Liver (tissue), 9 donors: ENCODE data around the gene TGFBR1. TPM values are rescaled to one million over a fixed set of nuclear protein-coding genes. Genes with fewer than 3 reads are reported as not detected.

Experiments used
- DNase-seq: peaks from one replicate; pipeline ENCODE4 v3.0.0-alpha.2; 2017; ENCODE audit warnings: low spot score
- H3K27ac ChIP-seq, 2 donors: one replicate each; pipeline ENCODE4 v1.7.0; 2013; ENCODE audit warnings: inconsistent platforms in 2 of 2, low read length in 2 of 2, control low read depth in 1 of 2, low read depth in 1 of 2, mild to moderate bottlenecking in 1 of 2
- H3K27me3 ChIP-seq, 4 donors: one replicate each; pipeline versions ENCODE4 v1.6.1 to v1.7.0; 2013; ENCODE audit warnings: low read length in 3 of 4, inconsistent platforms in 1 of 4, mild to moderate bottlenecking in 1 of 4, moderate library complexity in 1 of 4; ENCODE audit not compliant: control insufficient read depth in 4 of 4, insufficient read depth in 4 of 4
- H3K36me3 ChIP-seq, 4 donors: one replicate each; pipeline versions ENCODE4 v1.6.1 to v1.7.0; 2013; ENCODE audit warnings: low read length in 3 of 4, mild to moderate bottlenecking in 3 of 4, low read depth in 1 of 4, moderate library complexity in 1 of 4; ENCODE audit not compliant: control insufficient read depth in 4 of 4, insufficient read depth in 3 of 4
- H3K4me1 ChIP-seq, 4 donors: one replicate each; pipeline versions ENCODE4 v1.6.1 to v1.7.0; 2013; ENCODE audit warnings: low read length in 3 of 4, mild to moderate bottlenecking in 3 of 4, moderate library complexity in 1 of 4; ENCODE audit not compliant: control insufficient read depth in 4 of 4, insufficient read depth in 4 of 4
- H3K4me3 ChIP-seq, 3 donors: one replicate each; pipeline versions ENCODE4 v1.6.1 to v1.7.0; 2013; ENCODE audit warnings: low read length in 3 of 3, control low read depth in 1 of 3, low read depth in 1 of 3, mild to moderate bottlenecking in 1 of 3
- H3K9ac ChIP-seq, 2 donors: one replicate each; pipeline ENCODE4 v1.7.0; 2013; ENCODE audit warnings: low read length in 2 of 2, mild to moderate bottlenecking in 2 of 2, moderate library complexity in 2 of 2, control low read depth in 1 of 2, low read depth in 1 of 2
- H3K9me3 ChIP-seq, 4 donors: one replicate each; pipeline versions ENCODE4 v1.6.1 to v1.7.0; 2013; ENCODE audit warnings: low read length in 3 of 4; ENCODE audit not compliant: control insufficient read depth in 4 of 4
- ATF3 ChIP-seq: IDR thresholded peaks from 2 replicates; pipeline ENCODE4 v1.6.1; 2016; ENCODE audit warnings: antibody characterized with exemption
- EGR1 ChIP-seq, 2 donors: IDR thresholded peaks; 2 replicates each; pipeline ENCODE4 v1.6.1; 2016 to 2018; ENCODE audit warnings: antibody characterized with exemption in 2 of 2, low read depth in 2 of 2
- FOXA1 ChIP-seq: IDR thresholded peaks from 2 replicates; pipeline ENCODE4 v1.6.1; 2016; ENCODE audit warnings: antibody characterized with exemption
- FOXA2 ChIP-seq: IDR thresholded peaks from 2 replicates; pipeline ENCODE4 v1.6.1; 2016; ENCODE audit warnings: antibody characterized with exemption
- GABPA ChIP-seq, 2 donors: IDR thresholded peaks in 1 of 2; conservative IDR thresholded peaks in 1 of 2; 2 replicates each; pipeline ENCODE4 v1.6.1; 2016; ENCODE audit warnings: antibody characterized with exemption in 2 of 2, mild to moderate bottlenecking in 1 of 2, moderate library complexity in 1 of 2
- HNF4A ChIP-seq, 2 donors: conservative IDR thresholded peaks; 2 replicates each; pipeline ENCODE4 v1.6.1; 2016; ENCODE audit warnings: antibody characterized with exemption in 2 of 2, mild to moderate bottlenecking in 2 of 2
- HNF4G ChIP-seq: IDR thresholded peaks from 2 replicates; pipeline ENCODE4 v1.6.1; 2016; ENCODE audit warnings: antibody characterized with exemption
- JUND ChIP-seq, 2 donors: IDR thresholded peaks; 2 replicates each; pipeline ENCODE4 v1.6.1; 2016; ENCODE audit warnings: antibody characterized with exemption in 2 of 2
- RXRA ChIP-seq, 2 donors: IDR thresholded peaks; 2 replicates each; pipeline ENCODE4 v1.6.1; 2017 to 2018; ENCODE audit warnings: antibody characterized with exemption in 2 of 2, mild to moderate bottlenecking in 1 of 2
- YY1 ChIP-seq: IDR thresholded peaks from 2 replicates; pipeline ENCODE4 v1.6.1; 2016; ENCODE audit warnings: antibody characterized with exemption, mild to moderate bottlenecking
- ZBTB33 ChIP-seq: IDR thresholded peaks from 2 replicates; pipeline ENCODE4 v1.6.1; 2016; ENCODE audit warnings: antibody characterized with exemption
- WGBS: extraction: QIAGEN DNeasy Blood & Tissue Kit; methylation state at CpG from one replicate; pipeline ENCODE4 v1.1.7; 2013; 5-methylcytosine and 5-hydroxymethylcytosine counted together
- polyA plus RNA-seq, 2 donors: library from polyadenylated mRNA; stranded (reverse) in 1 of 2; unstranded in 1 of 2; fragments of 200-250 nt in 1 of 2; fragments of >200 nt in 1 of 2; fragmentation: Nextera tagmentation in 1 of 2; extraction: Ambion mirVana in 1 of 2; gene quantifications; one replicate each; pipeline versions ENCODE4 v1.2.1 to v1.2.3, GENCODE V29; 2013 to 2015
- total RNA-seq, 2 donors: library from RNA; depleted of rRNA; stranded (reverse); fragments of >200 nt; gene quantifications; one replicate each; pipeline ENCODE4 v1.2.3, GENCODE V29; 2014
- TF ChIP-seq, protein P1 (sequence below): IDR thresholded peaks from 2 replicates; pipeline ENCODE4 v1.6.1; 2016; ENCODE audit warnings: antibody characterized with exemption, mild to moderate bottlenecking
- TF ChIP-seq, protein P2 (sequence below): fragments of 150-350 bp; IDR thresholded peaks from 2 replicates; pipeline ENCODE4 v1.5.1; 2017; ENCODE audit warnings: improper control_type of control experiment, low read depth, low read length; ENCODE audit not compliant: missing input control
- donor health status: healthy.
- donor health status: healthy.
- donor health status: healthy.
- donor health status: healthy.
- donor health status: healthy.

TGFBR1 gene
- total and polyA plus RNA-seq, 4 donors, result 3.1 to 18.2 (median 11.0) TPM

- H3K9me3 ChIP-seq, result no peaks in the 10 kb centered on the region
- TF ChIP-seq RXRA (IDR thresholded peaks at IDR 0.05) (no peak), HNF4G (no peak), FOXA1 (no peak), EGR1 (IDR thresholded peaks at IDR 0.05; ENCODE audit: low read depth in 2 of 2) (no peak), ZBTB33 (no peak), YY1 (no peak), FOXA2 (no peak), GABPA (IDR thresholded peaks at IDR 0.05 in 1 of 2, conservative IDR thresholded peaks at IDR 0.05 in 1 of 2) (no peak), HNF4A (conservative IDR thresholded peaks at IDR 0.05) (no peak), ATF3 (no peak), JUND (IDR thresholded peaks at IDR 0.05) (no peak)
- TF ChIP-seq, protein P1, sequence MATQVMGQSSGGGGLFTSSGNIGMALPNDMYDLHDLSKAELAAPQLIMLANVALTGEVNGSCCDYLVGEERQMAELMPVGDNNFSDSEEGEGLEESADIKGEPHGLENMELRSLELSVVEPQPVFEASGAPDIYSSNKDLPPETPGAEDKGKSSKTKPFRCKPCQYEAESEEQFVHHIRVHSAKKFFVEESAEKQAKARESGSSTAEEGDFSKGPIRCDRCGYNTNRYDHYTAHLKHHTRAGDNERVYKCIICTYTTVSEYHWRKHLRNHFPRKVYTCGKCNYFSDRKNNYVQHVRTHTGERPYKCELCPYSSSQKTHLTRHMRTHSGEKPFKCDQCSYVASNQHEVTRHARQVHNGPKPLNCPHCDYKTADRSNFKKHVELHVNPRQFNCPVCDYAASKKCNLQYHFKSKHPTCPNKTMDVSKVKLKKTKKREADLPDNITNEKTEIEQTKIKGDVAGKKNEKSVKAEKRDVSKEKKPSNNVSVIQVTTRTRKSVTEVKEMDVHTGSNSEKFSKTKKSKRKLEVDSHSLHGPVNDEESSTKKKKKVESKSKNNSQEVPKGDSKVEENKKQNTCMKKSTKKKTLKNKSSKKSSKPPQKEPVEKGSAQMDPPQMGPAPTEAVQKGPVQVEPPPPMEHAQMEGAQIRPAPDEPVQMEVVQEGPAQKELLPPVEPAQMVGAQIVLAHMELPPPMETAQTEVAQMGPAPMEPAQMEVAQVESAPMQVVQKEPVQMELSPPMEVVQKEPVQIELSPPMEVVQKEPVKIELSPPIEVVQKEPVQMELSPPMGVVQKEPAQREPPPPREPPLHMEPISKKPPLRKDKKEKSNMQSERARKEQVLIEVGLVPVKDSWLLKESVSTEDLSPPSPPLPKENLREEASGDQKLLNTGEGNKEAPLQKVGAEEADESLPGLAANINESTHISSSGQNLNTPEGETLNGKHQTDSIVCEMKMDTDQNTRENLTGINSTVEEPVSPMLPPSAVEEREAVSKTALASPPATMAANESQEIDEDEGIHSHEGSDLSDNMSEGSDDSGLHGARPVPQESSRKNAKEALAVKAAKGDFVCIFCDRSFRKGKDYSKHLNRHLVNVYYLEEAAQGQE, result no peak
- TF ChIP-seq, protein P2, sequence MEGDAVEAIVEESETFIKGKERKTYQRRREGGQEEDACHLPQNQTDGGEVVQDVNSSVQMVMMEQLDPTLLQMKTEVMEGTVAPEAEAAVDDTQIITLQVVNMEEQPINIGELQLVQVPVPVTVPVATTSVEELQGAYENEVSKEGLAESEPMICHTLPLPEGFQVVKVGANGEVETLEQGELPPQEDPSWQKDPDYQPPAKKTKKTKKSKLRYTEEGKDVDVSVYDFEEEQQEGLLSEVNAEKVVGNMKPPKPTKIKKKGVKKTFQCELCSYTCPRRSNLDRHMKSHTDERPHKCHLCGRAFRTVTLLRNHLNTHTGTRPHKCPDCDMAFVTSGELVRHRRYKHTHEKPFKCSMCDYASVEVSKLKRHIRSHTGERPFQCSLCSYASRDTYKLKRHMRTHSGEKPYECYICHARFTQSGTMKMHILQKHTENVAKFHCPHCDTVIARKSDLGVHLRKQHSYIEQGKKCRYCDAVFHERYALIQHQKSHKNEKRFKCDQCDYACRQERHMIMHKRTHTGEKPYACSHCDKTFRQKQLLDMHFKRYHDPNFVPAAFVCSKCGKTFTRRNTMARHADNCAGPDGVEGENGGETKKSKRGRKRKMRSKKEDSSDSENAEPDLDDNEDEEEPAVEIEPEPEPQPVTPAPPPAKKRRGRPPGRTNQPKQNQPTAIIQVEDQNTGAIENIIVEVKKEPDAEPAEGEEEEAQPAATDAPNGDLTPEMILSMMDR, result no peak
- 39% methylated on average over 14 of the region's 14 CpGs for WGBS
- H3K27ac ChIP-seq, result peak overlapping the region; percentile 51 to 74
- peak overlapping the region; percentile 59 to 98 (median 72) for H3K4me3 ChIP-seq
- DNase-seq, result no peak
- H3K27me3 ChIP-seq, result no peaks in the 10 kb centered on the region
- peaks cover 0 to 20% (median 10%) of the 10 kb centered on the region in 4 donors for H3K4me1 ChIP-seq
- H3K9ac ChIP-seq, result peak overlapping the region; percentile 8 to 53
- H3K36me3 ChIP-seq, result no peaks in the 10 kb centered on the region
These were observed 933 bp upstream of the TGFBR1 start for GRCh38 chr9:99103901-99104458.
